Trophoblast cell (in vitro differentiated cells and primary cell): ENCODE results near the gene LAYN.

Source experiments
- DNase-seq, 2 donors: peaks; one replicate each; pipeline ENCODE4 v3.0.0-alpha.2; 2016
- H2AFZ ChIP-seq: 2 replicates; pipeline ENCODE4 v1.6.1; 2013; ENCODE audit warnings: low read length, moderate library complexity, mild to moderate bottlenecking; ENCODE audit not compliant: insufficient read depth, poor library complexity
- H2AK5ac ChIP-seq: 2 replicates; pipeline ENCODE4 v1.6.1; 2013; ENCODE audit warnings: mild to moderate bottlenecking, low read length
- H2BK120ac ChIP-seq: 2 replicates; pipeline ENCODE4 v1.6.1; 2013; ENCODE audit warnings: low read length, mild to moderate bottlenecking, moderate library complexity; ENCODE audit not compliant: insufficient read depth, poor library complexity
- H2BK12ac ChIP-seq: 2 replicates; pipeline ENCODE4 v1.6.1; 2013; ENCODE audit warnings: mild to moderate bottlenecking, low read length, moderate library complexity
- H2BK5ac ChIP-seq: 2 replicates; pipeline ENCODE4 v1.6.1; 2013; ENCODE audit warnings: low read length, low read depth, moderate library complexity, mild to moderate bottlenecking; ENCODE audit not compliant: poor library complexity
- H3K14ac ChIP-seq: 2 replicates; pipeline ENCODE4 v1.6.1; 2013; ENCODE audit warnings: mild to moderate bottlenecking, low read length
- H3K18ac ChIP-seq: 2 replicates; pipeline ENCODE4 v1.6.1; 2013; ENCODE audit warnings: mild to moderate bottlenecking, low read length
- H3K23ac ChIP-seq: 2 replicates; pipeline ENCODE4 v1.6.1; 2013; ENCODE audit warnings: low read length
- H3K27ac ChIP-seq: 2 replicates; pipeline ENCODE4 v1.5.1; 2013; ENCODE audit warnings: low read depth, mild to moderate bottlenecking, inconsistent platforms, low read length, moderate library complexity
- H3K27me3 ChIP-seq: 2 replicates; pipeline ENCODE4 v1.6.1; 2013; ENCODE audit warnings: inconsistent platforms, mild to moderate bottlenecking, low read length, moderate library complexity; ENCODE audit not compliant: insufficient read depth
- H3K36me3 ChIP-seq, 2 experiments: 1 replicate in 1 of 2; 2 replicates in 1 of 2; pipeline ENCODE4 v1.6.1; 2013; ENCODE audit warnings: low read length in 2 of 2, mild to moderate bottlenecking in 2 of 2, moderate library complexity in 1 of 2; ENCODE audit not compliant: insufficient read depth in 2 of 2, control insufficient read depth in 1 of 2
- H3K4ac ChIP-seq: 2 replicates; pipeline ENCODE4 v1.6.1; 2013; ENCODE audit warnings: low read depth, mild to moderate bottlenecking, low read length, moderate library complexity
- H3K4me1 ChIP-seq, 2 experiments: 1 replicate in 1 of 2; 2 replicates in 1 of 2; pipeline ENCODE4 v1.6.1; 2013; ENCODE audit warnings: low read length in 2 of 2, mild to moderate bottlenecking in 2 of 2, moderate library complexity in 1 of 2; ENCODE audit not compliant: insufficient read depth in 2 of 2, control insufficient read depth in 1 of 2
- H3K4me2 ChIP-seq: 2 replicates; pipeline ENCODE4 v1.6.1; 2013; ENCODE audit warnings: inconsistent platforms, mild to moderate bottlenecking, low read length, moderate library complexity
- H3K4me3 ChIP-seq: 2 replicates; pipeline ENCODE4 v1.5.1; 2013; ENCODE audit warnings: mild to moderate bottlenecking, low read depth, low read length, inconsistent platforms
- H3K79me1 ChIP-seq: one replicate; pipeline ENCODE4 v1.6.1; 2013; ENCODE audit warnings: low read length
- H3K79me2 ChIP-seq: 2 replicates; pipeline ENCODE4 v1.6.1; 2013; ENCODE audit warnings: low read length, mild to moderate bottlenecking; ENCODE audit not compliant: control insufficient read depth, insufficient read depth, poor library complexity
- H3K9ac ChIP-seq: 2 replicates; pipeline ENCODE4 v1.6.1; 2013; ENCODE audit warnings: mild to moderate bottlenecking, low read length
- H3K9me3 ChIP-seq: 2 replicates; pipeline ENCODE4 v1.6.1; 2013; ENCODE audit warnings: low read depth, mild to moderate bottlenecking, control low read depth, inconsistent platforms, low read length; ENCODE audit not compliant: insufficient read depth
- H4K12ac ChIP-seq: 2 replicates; pipeline ENCODE4 v1.6.1; 2013; ENCODE audit warnings: low read depth, mild to moderate bottlenecking, low read length, moderate library complexity
- H4K8ac ChIP-seq: 2 replicates; pipeline ENCODE4 v1.6.1; 2013; ENCODE audit warnings: low read depth, mild to moderate bottlenecking, low read length, moderate library complexity
- H4K91ac ChIP-seq: one replicate; pipeline ENCODE4 v1.6.1; 2013; ENCODE audit warnings: low read depth, mild to moderate bottlenecking, low read length, moderate library complexity
- WGBS: extraction: QIAGEN DNeasy Blood & Tissue Kit; methylation state at CpG from one replicate; pipeline ENCODE4 v1.1.7; 2013; ENCODE audit warnings: missing lambda C conversion rate; ENCODE audit not compliant: insufficient read length, insufficient coverage; ENCODE audit errors: extremely low coverage; 5-methylcytosine and 5-hydroxymethylcytosine counted together

Gene LAYN

GRCh38 chr11:111586388-111586831, 45.9 kb downstream of the LAYN start:
- peak; percentile 46 to 78 for DNase-seq
- Histone ChIP-seq H3K18ac (no peak overlapping the region), H4K12ac (no peak overlapping the region), H2AFZ (no peak overlapping the region), H3K14ac (no peak overlapping the region), H4K91ac (no peak overlapping the region), H3K79me1 (no peaks in the 10 kb centered on the region), H3K27me3 (no peaks in the 10 kb centered on the region), H2AK5ac (no peak overlapping the region), H2BK120ac (no peak overlapping the region), H3K79me2 (no peaks in the 10 kb centered on the region), H2BK12ac (no peak overlapping the region), H3K9ac (no peak overlapping the region), H3K27ac (no peak overlapping the region), H3K36me3 (no peaks in the 10 kb centered on the region), H3K9me3 (no peaks in the 10 kb centered on the region), H3K4me2 (no peak overlapping the region), H3K4ac (no peak overlapping the region), H2BK5ac (no peak overlapping the region), H3K4me1 (no peaks in the 10 kb centered on the region), H3K4me3 (no peak overlapping the region), H4K8ac (no peak overlapping the region), H3K23ac (no peak overlapping the region)
- WGBS = no CpG with 5 or more reads among the region's 1 CpG

GRCh38 chr11:111589114-111589513, 48.6 kb downstream of the LAYN start:
- H4K8ac ChIP-seq = no peak overlapping the region
- H3K9ac ChIP-seq = no peak overlapping the region
- no peak overlapping the region for H3K14ac ChIP-seq
- no peak overlapping the region for H2BK5ac ChIP-seq
- H2BK12ac ChIP-seq = no peak overlapping the region
- H3K79me1 ChIP-seq = no peaks in the 10 kb centered on the region
- H2BK120ac ChIP-seq = no peak overlapping the region
- no peak overlapping the region for H3K4ac ChIP-seq
- H3K27me3 ChIP-seq = no peaks in the 10 kb centered on the region
- H3K4me3 ChIP-seq = no peak overlapping the region
- H3K4me1 ChIP-seq = no peaks in the 10 kb centered on the region
- H3K27ac ChIP-seq = no peak overlapping the region
- H3K9me3 ChIP-seq = no peaks in the 10 kb centered on the region
- no peak overlapping the region for H4K91ac ChIP-seq
- H3K36me3 ChIP-seq = no peaks in the 10 kb centered on the region
- H4K12ac ChIP-seq = no peak overlapping the region
- no peak overlapping the region for H3K23ac ChIP-seq
- peak in 1 of 2 donors; percentile 54 for DNase-seq
- no peaks in the 10 kb centered on the region for H3K79me2 ChIP-seq
- H3K18ac ChIP-seq = no peak overlapping the region
- no CpG with 5 or more reads among the region's 2 CpGs for WGBS
- H3K4me2 ChIP-seq = no peak overlapping the region
- no peak overlapping the region for H2AK5ac ChIP-seq
- no peak overlapping the region for H2AFZ ChIP-seq

DNA sequence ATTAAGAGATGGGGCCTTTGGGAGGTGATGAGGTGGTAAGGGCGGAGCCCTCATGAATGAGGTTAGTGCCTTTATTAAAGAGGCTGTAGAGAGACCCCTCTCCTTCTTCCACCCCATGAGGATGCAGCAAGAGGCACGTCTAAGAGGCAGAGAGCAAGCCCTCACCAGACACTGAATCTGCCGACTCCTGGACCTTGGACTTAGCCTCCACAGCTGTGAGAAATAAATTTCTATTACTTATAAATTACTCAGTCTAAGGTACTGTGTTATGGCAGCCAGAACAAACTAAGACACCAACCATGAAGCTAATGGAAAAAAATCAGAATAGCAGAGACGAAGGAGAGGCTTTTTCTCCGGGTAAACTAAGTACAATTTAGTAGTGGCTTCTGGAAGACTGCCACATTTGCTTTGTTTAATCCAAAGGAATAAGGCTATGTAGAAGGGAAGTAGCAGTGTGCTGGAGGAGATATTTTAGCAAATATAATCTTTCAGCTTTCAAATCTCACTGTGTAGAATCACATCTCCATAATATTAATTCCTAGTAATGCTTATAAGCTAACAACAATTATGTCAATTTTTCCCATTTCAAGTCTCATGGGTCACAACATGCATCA, 49.5 kb downstream of the LAYN start:
- no peaks in the 10 kb centered on the region for H3K9me3 ChIP-seq
- no peak for DNase-seq
- no peak overlapping the region for H4K91ac ChIP-seq
- no peak overlapping the region for H2AFZ ChIP-seq
- H3K27ac ChIP-seq = no peak overlapping the region
- no peak overlapping the region for H3K4me2 ChIP-seq
- no CpG with 5 or more reads among the region's 5 CpGs for WGBS
- no peaks in the 10 kb centered on the region for H3K4me1 ChIP-seq
- no peak overlapping the region for H3K14ac ChIP-seq
- no peak overlapping the region for H3K4me3 ChIP-seq
- H3K36me3 ChIP-seq = no peaks in the 10 kb centered on the region
- H3K27me3 ChIP-seq = no peaks in the 10 kb centered on the region
- H4K8ac ChIP-seq = no peak overlapping the region
- H3K23ac ChIP-seq = no peak overlapping the region
- H3K9ac ChIP-seq = no peak overlapping the region
- H3K79me2 ChIP-seq = no peaks in the 10 kb centered on the region
- H3K4ac ChIP-seq = no peak overlapping the region
- H2BK12ac ChIP-seq = no peak overlapping the region
- H3K18ac ChIP-seq = no peak overlapping the region
- no peak overlapping the region for H2BK120ac ChIP-seq
- no peaks in the 10 kb centered on the region for H3K79me1 ChIP-seq
- no peak overlapping the region for H4K12ac ChIP-seq
- H2BK5ac ChIP-seq = no peak overlapping the region
- H2AK5ac ChIP-seq = no peak overlapping the region

- WGBS = 100% methylated on average over 1 of the region's 4 CpGs
- Histone ChIP-seq H2AK5ac (no peak overlapping the region), H3K4ac (no peak overlapping the region), H3K36me3 (no peaks in the 10 kb centered on the region), H2BK12ac (no peak overlapping the region), H4K8ac (no peak overlapping the region), H3K9ac (no peak overlapping the region), H2AFZ (no peak overlapping the region), H3K4me2 (no peak overlapping the region), H3K79me1 (no peaks in the 10 kb centered on the region), H4K91ac (no peak overlapping the region), H3K27ac (no peak overlapping the region), H3K23ac (no peak overlapping the region), H3K4me3 (no peak overlapping the region), H2BK5ac (no peak overlapping the region), H3K79me2 (no peaks in the 10 kb centered on the region), H4K12ac (no peak overlapping the region), H3K9me3 (no peaks in the 10 kb centered on the region), H3K18ac (no peak overlapping the region), H3K4me1 (no peaks in the 10 kb centered on the region), H3K14ac (no peak overlapping the region), H3K27me3 (no peaks in the 10 kb centered on the region), H2BK120ac (no peak overlapping the region)
- DNase-seq = no peak
Measured at GRCh38 chr11:111591187-111591960, 50.9 kb downstream of the LAYN start.
